Cardiac muscle cell (in vitro differentiated cells and primary cell): ENCODE measurements around the gene ETV5. TPM values are rescaled to one million over a fixed set of nuclear protein-coding genes. Genes with fewer than 3 reads are reported as not detected.
A peak's percentile ranks its signal among the peaks of the same experiment; 100 is the strongest.

Experiments
- DNase-seq, 2 donors: peaks; one replicate each; pipeline versions ENCODE4 v3.0.0 to v3.0.0-alpha.2; 2010 to 2017; ENCODE audit warnings: low read depth in 1 of 2, low spot score in 1 of 2
- H3K27ac ChIP-seq: fragments of 200-600 bp; sonication (generic); 2 replicates; pipeline ENCODE4 v1.5.1; 2016
- H3K27me3 ChIP-seq: fragments of 200-600 bp; sonication (generic); 2 replicates; pipeline ENCODE4 v1.6.0; 2016; ENCODE audit warnings: control low read depth
- H3K36me3 ChIP-seq: fragments of 200-600 bp; sonication (generic); 2 replicates; pipeline ENCODE4 v1.5.1; 2016; ENCODE audit warnings: control low read depth
- H3K4me1 ChIP-seq: fragments of 200-600 bp; sonication (generic); 2 replicates; pipeline ENCODE4 v1.8.1; 2017; ENCODE audit warnings: low read depth, mild to moderate bottlenecking, mixed run types
- H3K4me3 ChIP-seq: fragments of 200-600 bp; sonication (generic); 2 replicates; pipeline ENCODE4 v1.5.1; 2016; ENCODE audit warnings: mild to moderate bottlenecking
- H3K9me3 ChIP-seq: fragments of 200-600 bp; sonication (generic); 2 replicates; pipeline ENCODE4 v1.5.1; 2017; ENCODE audit warnings: low read depth, mild to moderate bottlenecking, control low read depth
- CTCF ChIP-seq: IDR thresholded peaks from 2 replicates; pipeline ENCODE4 v1.5.1; 2012; ENCODE audit warnings: low read depth, mild to moderate bottlenecking, low read length
- polyA plus RNA-seq: library from polyadenylated mRNA; unstranded; fragments of >200 nt; fragmentation: Nextera tagmentation; extraction: Ambion mirVana; gene quantifications from 2 replicates; pipeline ENCODE4 v1.2.1, GENCODE V29; 2016
- total RNA-seq: library from RNA; depleted of rRNA; stranded (reverse); fragments of >200 nt; gene quantifications from 2 replicates; pipeline ENCODE4 v1.2.3, GENCODE V29; 2016

ETV5 gene
- total and polyA plus RNA-seq, 2 experiments from 2014 or later, result 16.3 to 29.3 TPM

GRCh38 chr3:186129206-186129605 is 20.3 kb upstream of the ETV5 start:
- no peak for DNase-seq
- Histone ChIP-seq H3K4me3 (no peak overlapping the region), H3K9me3 (no peaks in the 10 kb centered on the region), H3K27me3 (no peaks in the 10 kb centered on the region), H3K27ac (no peak overlapping the region), H3K4me1 (peaks cover 8% of the 10 kb centered on the region), H3K36me3 (no peaks in the 10 kb centered on the region)
- no peak for TF ChIP-seq CTCF

GRCh38 chr3:186128158-186128557 is 19.3 kb upstream of the ETV5 start:
- Histone ChIP-seq H3K4me1 (peaks cover 19% of the 10 kb centered on the region), H3K9me3 (no peaks in the 10 kb centered on the region), H3K36me3 (no peaks in the 10 kb centered on the region), H3K27ac (no peak overlapping the region), H3K27me3 (no peaks in the 10 kb centered on the region), H3K4me3 (no peak overlapping the region)
- TF ChIP-seq CTCF, result no peak
- no peak for DNase-seq

- Histone ChIP-seq H3K36me3 (no peaks in the 10 kb centered on the region), H3K4me1 (peaks cover 26% of the 10 kb centered on the region), H3K27me3 (no peaks in the 10 kb centered on the region), H3K9me3 (no peaks in the 10 kb centered on the region), H3K27ac (no peak overlapping the region), H3K4me3 (no peak overlapping the region)
- DNase-seq, result no peak
- no peak for TF ChIP-seq CTCF
These were observed 18.6 kb upstream of the ETV5 start for GRCh38 chr3:186127463-186127862.

GRCh38 chr3:186125118-186125517 is 16.2 kb upstream of the ETV5 start:
- Histone ChIP-seq H3K27me3 (no peaks in the 10 kb centered on the region), H3K36me3 (no peaks in the 10 kb centered on the region), H3K9me3 (no peaks in the 10 kb centered on the region), H3K27ac (peak overlapping the region; percentile 66), H3K4me3 (no peak overlapping the region), H3K4me1 (peaks cover 38% of the 10 kb centered on the region)
- TF ChIP-seq CTCF, result no peak
- DNase-seq, result no peak

- peaks cover 38% of the 10 kb centered on the region for H3K4me1 ChIP-seq
These were observed 15.7 kb upstream of the ETV5 start for GRCh38 chr3:186124592-186124991.

More at GRCh38 chr3:186124592-186124991, 15.7 kb upstream of the ETV5 start:
- no peak for DNase-seq
- no peaks in the 10 kb centered on the region for H3K36me3 ChIP-seq
- no peaks in the 10 kb centered on the region for H3K9me3 ChIP-seq
- no peak for TF ChIP-seq CTCF
- H3K27me3 ChIP-seq, result no peaks in the 10 kb centered on the region
- H3K27ac ChIP-seq, result peak overlapping the region; percentile 66
- H3K4me3 ChIP-seq, result no peak overlapping the region
